HepG2 (cell line): ENCODE measurements around the gene MFSD11. TPM values are rescaled to one million over a fixed set of nuclear protein-coding genes. Genes with fewer than 3 reads are reported as not detected.

ENCODE experiments used
- BATF2 ChIP-seq: sonication (generic); formaldehyde crosslinking; IDR thresholded peaks from 2 replicates; pipeline ENCODE4 v1.8.0; 2022; ENCODE audit warnings: mild to moderate bottlenecking, missing genetic modification reagents, moderate library complexity
- BCL3 ChIP-seq: sonication (generic); formaldehyde crosslinking; IDR thresholded peaks from 2 replicates; pipeline ENCODE4 v1.5.1; 2020; ENCODE audit warnings: mild to moderate bottlenecking, missing genetic modification reagents, moderate library complexity
- MYC ChIP-seq: sonication (generic); formaldehyde crosslinking; IDR thresholded peaks from 2 replicates; pipeline ENCODE4 v1.9.0; 2021; ENCODE audit warnings: missing genetic modification reagents, borderline replicate concordance
- REST ChIP-seq, 2 experiments: IDR thresholded peaks; 2 replicates each; pipeline ENCODE4 v1.6.1; 2011 to 2012; ENCODE audit warnings: low read length in 2 of 2, borderline replicate concordance in 1 of 2, low read depth in 1 of 2, mild to moderate bottlenecking in 1 of 2, moderate library complexity in 1 of 2
- TFE3 ChIP-seq: IDR thresholded peaks from 2 replicates; pipeline ENCODE4 v1.6.1; 2016
- TSC22D2 ChIP-seq: sonication (generic); formaldehyde crosslinking; IDR thresholded peaks from 2 replicates; pipeline ENCODE4 v1.5.1; 2020; ENCODE audit warnings: missing genetic modification reagents, mild to moderate bottlenecking, borderline replicate concordance
- ZNF136 ChIP-seq: sonication (generic); formaldehyde crosslinking; IDR thresholded peaks from 2 replicates; pipeline ENCODE4 v1.8.1; 2022; ENCODE audit warnings: low read depth, mild to moderate bottlenecking, moderate library complexity, missing genetic modification reagents
- ZNF230 ChIP-seq: sonication (generic); formaldehyde crosslinking; IDR thresholded peaks from 2 replicates; pipeline ENCODE4 v1.4.0; 2020; ENCODE audit warnings: mild to moderate bottlenecking, missing genetic modification reagents
- ZNF280D ChIP-seq: sonication (generic); formaldehyde crosslinking; IDR thresholded peaks from 2 replicates; pipeline ENCODE4 v1.5.1; 2020; ENCODE audit warnings: mild to moderate bottlenecking, missing genetic modification reagents
- ZNF503 ChIP-seq: sonication (generic); formaldehyde crosslinking; IDR thresholded peaks from 2 replicates; pipeline ENCODE4 v1.4.0; 2020; ENCODE audit warnings: missing genetic modification reagents
- ZNF703 ChIP-seq: sonication (generic); formaldehyde crosslinking; IDR thresholded peaks from 2 replicates; pipeline ENCODE4 v1.5.1; 2020; ENCODE audit warnings: missing genetic modification reagents, mild to moderate bottlenecking, moderate library complexity, borderline replicate concordance
- ZNF747 ChIP-seq: sonication (generic); formaldehyde crosslinking; IDR thresholded peaks from 2 replicates; pipeline ENCODE4 v1.8.1; 2023; ENCODE audit warnings: missing genetic modification reagents, mild to moderate bottlenecking, borderline replicate concordance
- ZNF800 ChIP-seq: sonication (generic); formaldehyde crosslinking; IDR thresholded peaks from 2 replicates; pipeline ENCODE4 v1.4.0; 2020; ENCODE audit warnings: missing genetic modification reagents
- polyA plus RNA-seq, 8 experiments: library from polyadenylated mRNA; depleted of rRNA in 3 of 8; stranded (reverse) in 7 of 8; unstranded in 1 of 8; fragments of >200 nt; fragmentation: Illumina TruSeq in 4 of 8; extraction: Trizol in 4 of 8; gene quantifications; 2 replicates each; pipeline versions ENCODE4 v1.2.1 to v1.2.3, GENCODE V29; 2011 to 2016; ENCODE audit warnings: low read depth in 4 of 8, missing spikeins in 1 of 8, mixed read lengths in 1 of 8; ENCODE audit not compliant: insufficient read depth in 1 of 8
- total RNA-seq, 5 experiments: library from RNA; depleted of rRNA; stranded (reverse); fragments of >200 nt; fragmentation: Illumina TruSeq; extraction: Trizol; gene quantifications; 2 replicates each; pipeline ENCODE4 v1.2.3, GENCODE V29; 2016; ENCODE audit warnings: low read depth in 1 of 5

Gene MFSD11
- total and polyA plus RNA-seq, 2 of the 13 experiments (the other 11 are each of a cell fraction or from before 2014, with no cell fraction given), result 26.1 to 36.3 TPM

GRCh38 chr17:76726231-76726775 lies 11.6 kb upstream of the MFSD11 start, which contains the start of gene JMJD6 (continued):
- no peak for TF ChIP-seq ZNF230
- TF ChIP-seq ZNF800, result peak; percentile 0; the same call in 1 of the 2 replicates
- TF ChIP-seq ZNF703 (CRISPR knock-in tag), result no peak; the same call in 1 of the 2 replicates
- no peak for TF ChIP-seq ZNF280D (CRISPR knock-in tag)
- no peak for TF ChIP-seq BATF2 (CRISPR knock-in tag)
- peak; percentile 59; the same call in 1 of the 2 replicates for TF ChIP-seq BCL3 (CRISPR knock-in tag)
- peak; percentile 17; the same call in 1 of the 2 replicates for TF ChIP-seq TSC22D2 (CRISPR knock-in tag)
- TF ChIP-seq ZNF503 (CRISPR knock-in tag), result peak; percentile 57
- peak; percentile 96 for TF ChIP-seq ZNF747
- no peak; the same call in 1 of the 2 replicates for TF ChIP-seq TFE3 (CRISPR knock-in tag)
- TF ChIP-seq MYC (CRISPR knock-in tag), result no peak; the same call in 1 of the 2 replicates
- no peak; a peak in 1 of 4 replicates for TF ChIP-seq REST (IDR thresholded peaks at IDR 0.05; ENCODE audit: borderline replicate concordance in 1 of 2, low read depth in 1 of 2, low read length in 2 of 2)
- no peak for TF ChIP-seq ZNF136
